ENCODE measurements around the gene CALML3.

- TF ChIP-seq CTCF (IDR thresholded peaks at IDR 0.05; ENCODE audit: poor library complexity, severe bottlenecking) = no peak
- TF ChIP-seq SMC3 (conservative IDR thresholded peaks at IDR 0.05; ENCODE audit: poor library complexity) = no peak
- TF ChIP-seq TAF1 (IDR thresholded peaks at IDR 0.05; ENCODE audit: low read depth) = no peak
These were observed 38.7 kb downstream of the CALML3 start for GRCh38 chr10:5563321-5563961.

Measured in neural cell (in vitro differentiated cells).